Large intestine (tissue), 3 donors: ENCODE results near the gene GJC2. TPM values are rescaled to one million over a fixed set of nuclear protein-coding genes. Genes with fewer than 3 reads are reported as not detected.

ENCODE experiments used
- DNase-seq, 2 donors: peaks; one replicate each; pipeline versions ENCODE4 v3.0.0 to v3.0.0-alpha.2; 2013
- H3K27ac ChIP-seq: one replicate; pipeline ENCODE4 v1.5.1; 2013; ENCODE audit warnings: low read length
- H3K27me3 ChIP-seq: 2 replicates; pipeline ENCODE4 v1.6.1; 2013; ENCODE audit warnings: low read length; ENCODE audit not compliant: control insufficient read depth, insufficient read depth
- H3K36me3 ChIP-seq: 2 replicates; pipeline ENCODE4 v1.6.1; 2013; ENCODE audit warnings: low read length; ENCODE audit not compliant: control insufficient read depth, insufficient read depth
- H3K4me1 ChIP-seq: one replicate; pipeline ENCODE4 v1.6.1; 2013; ENCODE audit warnings: low read length; ENCODE audit not compliant: control insufficient read depth, insufficient read depth
- H3K4me3 ChIP-seq: one replicate; pipeline ENCODE4 v1.5.1; 2013; ENCODE audit warnings: low read length
- H3K9me3 ChIP-seq: one replicate; pipeline ENCODE4 v1.6.1; 2013; ENCODE audit warnings: mild to moderate bottlenecking, low read depth, low read length, moderate library complexity; ENCODE audit not compliant: control insufficient read depth
- WGBS: methylation state at CpG from one replicate; pipeline ENCODE4 v1.1.5; 2013; ENCODE audit warnings: low lambda C conversion rate; ENCODE audit not compliant: insufficient coverage; 5-methylcytosine and 5-hydroxymethylcytosine counted together
- polyA plus RNA-seq: library from polyadenylated mRNA; unstranded; fragments of 120-200 nt; gene quantifications from one replicate; pipeline ENCODE4 v1.2.1, GENCODE V29; 2013

GJC2 gene
- polyA plus RNA-seq, 1 donor, result 7.2 TPM

GRCh38 chr1:228158151-228159007 is 8.6 kb downstream of the GJC2 start:
- Histone ChIP-seq H3K27ac (no peak overlapping the region), H3K9me3 (peaks cover 5% of the 10 kb centered on the region), H3K36me3 (no peaks in the 10 kb centered on the region), H3K27me3 (peaks cover 46% of the 10 kb centered on the region), H3K4me3 (no peak overlapping the region), H3K4me1 (peaks cover 31% of the 10 kb centered on the region)
- no peak for DNase-seq
- WGBS, result no CpG with 5 or more reads among the region's 98 CpGs

GRCh38 chr1:228159008-228159665 is 9.4 kb downstream of the GJC2 start:
- H3K4me1 ChIP-seq, result peaks cover 34% of the 10 kb centered on the region
- no peak overlapping the region for H3K27ac ChIP-seq
- no peak for DNase-seq
- H3K9me3 ChIP-seq, result peaks cover 5% of the 10 kb centered on the region
- H3K27me3 ChIP-seq, result peaks cover 46% of the 10 kb centered on the region
- no peak overlapping the region for H3K4me3 ChIP-seq
- WGBS, result no CpG with 5 or more reads among the region's 14 CpGs
- no peaks in the 10 kb centered on the region for H3K36me3 ChIP-seq

GRCh38 chr1:228160201-228160761 is 10.6 kb downstream of the GJC2 start:
- peaks cover 5% of the 10 kb centered on the region for H3K9me3 ChIP-seq
- no peak overlapping the region for H3K27ac ChIP-seq
- peaks cover 46% of the 10 kb centered on the region for H3K27me3 ChIP-seq
- DNase-seq, result no peak
- peaks cover 34% of the 10 kb centered on the region for H3K4me1 ChIP-seq
- H3K36me3 ChIP-seq, result no peaks in the 10 kb centered on the region
- H3K4me3 ChIP-seq, result no peak overlapping the region
- WGBS, result no CpG with 5 or more reads among the region's 15 CpGs

- WGBS, result no CpG with 5 or more reads among the region's 7 CpGs
- H3K27me3 ChIP-seq, result peaks cover 46% of the 10 kb centered on the region
- no peaks in the 10 kb centered on the region for H3K36me3 ChIP-seq
- peak; percentile 56 to 78 for DNase-seq
- H3K27ac ChIP-seq, result no peak overlapping the region
- H3K9me3 ChIP-seq, result peaks cover 5% of the 10 kb centered on the region
- no peak overlapping the region for H3K4me3 ChIP-seq
- peaks cover 34% of the 10 kb centered on the region for H3K4me1 ChIP-seq
Measured at GRCh38 chr1:228161362-228161761, 11.6 kb downstream of the GJC2 start.

- WGBS, result no CpG with 5 or more reads among the region's 9 CpGs
- no peak overlapping the region for H3K27ac ChIP-seq
- peaks cover 38% of the 10 kb centered on the region for H3K4me1 ChIP-seq
- H3K9me3 ChIP-seq, result peaks cover 5% of the 10 kb centered on the region
- no peak for DNase-seq
- no peaks in the 10 kb centered on the region for H3K36me3 ChIP-seq
- H3K27me3 ChIP-seq, result peaks cover 41% of the 10 kb centered on the region
- no peak overlapping the region for H3K4me3 ChIP-seq
Measured at GRCh38 chr1:228161866-228162265, 12.1 kb downstream of the GJC2 start.

- Histone ChIP-seq H3K4me3 (peak overlapping the region; percentile 0), H3K9me3 (peaks cover 5% of the 10 kb centered on the region), H3K27me3 (peaks cover 35% of the 10 kb centered on the region), H3K36me3 (no peaks in the 10 kb centered on the region), H3K4me1 (peaks cover 39% of the 10 kb centered on the region), H3K27ac (no peak overlapping the region)
- no CpG with 5 or more reads among the region's 14 CpGs for WGBS
- DNase-seq, result peak; percentile 62 to 77
Measured at GRCh38 chr1:228162286-228163006, 12.7 kb downstream of the GJC2 start.

GRCh38 chr1:228163007-228163753 is 13.4 kb downstream of the GJC2 start:
- DNase-seq, result peak; percentile 67 to 78
- H3K4me3 ChIP-seq, result peak overlapping the region; percentile 0
- no peaks in the 10 kb centered on the region for H3K36me3 ChIP-seq
- WGBS, result no CpG with 5 or more reads among the region's 30 CpGs
- peaks cover 28% of the 10 kb centered on the region for H3K27me3 ChIP-seq
- H3K4me1 ChIP-seq, result peaks cover 36% of the 10 kb centered on the region
- peaks cover 2% of the 10 kb centered on the region for H3K9me3 ChIP-seq
- H3K27ac ChIP-seq, result no peak overlapping the region

GRCh38 chr1:228163776-228164519 is 14.2 kb downstream of the GJC2 start:
- WGBS, result no CpG with 5 or more reads among the region's 10 CpGs
- Histone ChIP-seq H3K27me3 (peaks cover 23% of the 10 kb centered on the region), H3K4me3 (no peak overlapping the region), H3K4me1 (peaks cover 35% of the 10 kb centered on the region), H3K9me3 (no peaks in the 10 kb centered on the region), H3K27ac (no peak overlapping the region), H3K36me3 (peaks cover 2% of the 10 kb centered on the region)
- no peak for DNase-seq

GRCh38 chr1:228164561-228165371 is 15.0 kb downstream of the GJC2 start:
- H3K4me1 ChIP-seq, result peaks cover 35% of the 10 kb centered on the region
- 14% methylated on average over 1 of the region's 20 CpGs for WGBS
- peak overlapping the region; percentile 57 for H3K4me3 ChIP-seq
- no peaks in the 10 kb centered on the region for H3K9me3 ChIP-seq
- peaks cover 15% of the 10 kb centered on the region for H3K27me3 ChIP-seq
- no peak for DNase-seq
- peaks cover 2% of the 10 kb centered on the region for H3K36me3 ChIP-seq
- H3K27ac ChIP-seq, result peak overlapping the region; percentile 96
